ENCODE results near the gene HHLA2.

Gene HHLA2

GRCh38 chr3:108394563-108394962 lies 98.2 kb downstream of the HHLA2 start:
- FAIRE-seq = no peak

GRCh38 chr3:108396336-108396735 lies 100.0 kb downstream of the HHLA2 start:
- FAIRE-seq = no peak

- FAIRE-seq = no peak
These were observed 102.2 kb downstream of the HHLA2 start for GRCh38 chr3:108398510-108398909.

GRCh38 chr3:108401836-108402235 lies 105.5 kb downstream of the HHLA2 start:
- no peak for FAIRE-seq

GRCh38 chr3:108403198-108403597 lies 106.8 kb downstream of the HHLA2 start:
- no peak for FAIRE-seq

GRCh38 chr3:108403686-108404345 lies 107.5 kb downstream of the HHLA2 start:
- FAIRE-seq = no peak

- FAIRE-seq = no peak
These were observed 108.0 kb downstream of the HHLA2 start for GRCh38 chr3:108404368-108404767.

- no peak for FAIRE-seq
These were observed 109.8 kb downstream of the HHLA2 start for GRCh38 chr3:108406063-108406660.

GRCh38 chr3:108406661-108407206 lies 110.4 kb downstream of the HHLA2 start:
- FAIRE-seq = peak; percentile 97

- FAIRE-seq = no peak
These were observed 111.5 kb downstream of the HHLA2 start for GRCh38 chr3:108407886-108408285.

- FAIRE-seq = no peak
These were observed 112.8 kb downstream of the HHLA2 start for GRCh38 chr3:108408883-108409799.

- FAIRE-seq = no peak
These were observed 113.4 kb downstream of the HHLA2 start for GRCh38 chr3:108409800-108410178.

GRCh38 chr3:108410531-108410984 lies 114.2 kb downstream of the HHLA2 start:
- FAIRE-seq = no peak

- no peak for FAIRE-seq
These were observed 115.9 kb downstream of the HHLA2 start for GRCh38 chr3:108412121-108412750.

- FAIRE-seq = no peak
These were observed 117.7 kb downstream of the HHLA2 start for GRCh38 chr3:108414007-108414406.

- no peak for FAIRE-seq
These were observed 119.3 kb downstream of the HHLA2 start for GRCh38 chr3:108415661-108416060.

- no peak for FAIRE-seq
These were observed 119.9 kb downstream of the HHLA2 start for GRCh38 chr3:108416111-108416869.

GRCh38 chr3:108420926-108421325 lies 124.6 kb downstream of the HHLA2 start:
- FAIRE-seq = no peak
